VCaP (cell line): ENCODE measurements around the gene PKD2L1.

ENCODE experiments used
- H3K27ac ChIP-seq: fragments of 450-650 bp; 2 replicates; pipeline ENCODE4 v1.5.1; 2017
- TF ChIP-seq, protein P1 (sequence below): fragments of 450-650 bp; conservative IDR thresholded peaks from 2 replicates; pipeline ENCODE4 v1.5.1; 2017; ENCODE audit warnings: mild to moderate bottlenecking, moderate library complexity

The PKD2L1 gene

DNA sequence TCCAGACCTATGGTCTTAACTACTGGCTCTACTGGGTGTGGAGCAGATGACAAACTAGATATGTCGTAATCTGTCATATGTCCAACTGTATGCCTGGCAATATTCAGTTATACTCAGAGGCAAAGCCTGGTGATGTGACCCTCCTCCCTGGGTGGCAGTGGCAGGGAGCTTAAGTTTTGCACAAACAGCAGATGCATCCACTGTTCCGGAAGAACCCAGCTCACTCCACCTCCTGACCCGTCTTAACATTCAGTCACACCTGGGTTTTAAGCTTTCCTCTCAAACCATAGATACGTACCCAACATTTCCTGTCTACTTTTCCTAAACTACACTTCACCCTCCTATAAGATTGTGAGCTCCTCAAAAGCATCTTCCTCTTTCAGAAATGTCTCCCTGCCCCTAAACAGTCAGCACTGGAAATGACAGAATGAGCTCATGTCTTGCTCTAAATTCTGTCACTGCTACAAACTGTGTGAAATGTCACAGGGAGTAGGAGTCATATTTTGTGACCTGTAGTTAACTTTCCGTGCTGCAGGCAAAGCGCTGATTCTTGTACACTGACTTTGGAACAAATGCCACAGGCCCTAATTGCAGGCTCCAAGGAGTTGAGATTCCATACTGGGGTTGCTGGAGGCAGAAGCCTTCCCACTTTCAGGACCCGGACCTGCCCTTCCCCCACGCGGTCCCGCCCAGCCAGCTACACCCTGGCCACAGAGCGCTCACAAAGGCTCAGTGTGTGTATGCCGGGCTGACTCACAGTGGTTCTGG, 40.9 kb upstream of the PKD2L1 start:
- TF ChIP-seq, protein P1, sequence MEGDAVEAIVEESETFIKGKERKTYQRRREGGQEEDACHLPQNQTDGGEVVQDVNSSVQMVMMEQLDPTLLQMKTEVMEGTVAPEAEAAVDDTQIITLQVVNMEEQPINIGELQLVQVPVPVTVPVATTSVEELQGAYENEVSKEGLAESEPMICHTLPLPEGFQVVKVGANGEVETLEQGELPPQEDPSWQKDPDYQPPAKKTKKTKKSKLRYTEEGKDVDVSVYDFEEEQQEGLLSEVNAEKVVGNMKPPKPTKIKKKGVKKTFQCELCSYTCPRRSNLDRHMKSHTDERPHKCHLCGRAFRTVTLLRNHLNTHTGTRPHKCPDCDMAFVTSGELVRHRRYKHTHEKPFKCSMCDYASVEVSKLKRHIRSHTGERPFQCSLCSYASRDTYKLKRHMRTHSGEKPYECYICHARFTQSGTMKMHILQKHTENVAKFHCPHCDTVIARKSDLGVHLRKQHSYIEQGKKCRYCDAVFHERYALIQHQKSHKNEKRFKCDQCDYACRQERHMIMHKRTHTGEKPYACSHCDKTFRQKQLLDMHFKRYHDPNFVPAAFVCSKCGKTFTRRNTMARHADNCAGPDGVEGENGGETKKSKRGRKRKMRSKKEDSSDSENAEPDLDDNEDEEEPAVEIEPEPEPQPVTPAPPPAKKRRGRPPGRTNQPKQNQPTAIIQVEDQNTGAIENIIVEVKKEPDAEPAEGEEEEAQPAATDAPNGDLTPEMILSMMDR: no peak
- peak overlapping the region; percentile 10; the same call in 1 of the 2 replicates for H3K27ac ChIP-seq

DNA sequence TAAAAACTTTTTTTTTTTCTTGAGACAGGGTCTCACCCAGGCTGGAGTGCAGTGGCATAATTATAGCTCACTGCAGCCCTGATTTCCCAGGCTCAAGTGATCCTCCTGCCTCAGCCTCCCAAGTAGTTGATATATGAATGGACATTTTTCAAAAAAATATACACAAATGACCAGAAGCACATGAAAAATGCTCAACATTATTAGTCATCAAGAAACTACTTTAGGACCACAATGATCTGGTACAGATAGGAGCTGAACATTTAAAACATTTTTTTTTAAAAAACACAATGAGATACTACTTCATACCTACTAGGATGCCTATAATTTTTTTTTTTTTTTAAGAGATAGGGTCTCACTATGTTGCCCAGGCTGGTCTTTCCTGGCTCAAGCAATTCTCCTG, 38.7 kb upstream of the PKD2L1 start:
- TF ChIP-seq, protein P1: no peak
- no peak overlapping the region for H3K27ac ChIP-seq

DNA sequence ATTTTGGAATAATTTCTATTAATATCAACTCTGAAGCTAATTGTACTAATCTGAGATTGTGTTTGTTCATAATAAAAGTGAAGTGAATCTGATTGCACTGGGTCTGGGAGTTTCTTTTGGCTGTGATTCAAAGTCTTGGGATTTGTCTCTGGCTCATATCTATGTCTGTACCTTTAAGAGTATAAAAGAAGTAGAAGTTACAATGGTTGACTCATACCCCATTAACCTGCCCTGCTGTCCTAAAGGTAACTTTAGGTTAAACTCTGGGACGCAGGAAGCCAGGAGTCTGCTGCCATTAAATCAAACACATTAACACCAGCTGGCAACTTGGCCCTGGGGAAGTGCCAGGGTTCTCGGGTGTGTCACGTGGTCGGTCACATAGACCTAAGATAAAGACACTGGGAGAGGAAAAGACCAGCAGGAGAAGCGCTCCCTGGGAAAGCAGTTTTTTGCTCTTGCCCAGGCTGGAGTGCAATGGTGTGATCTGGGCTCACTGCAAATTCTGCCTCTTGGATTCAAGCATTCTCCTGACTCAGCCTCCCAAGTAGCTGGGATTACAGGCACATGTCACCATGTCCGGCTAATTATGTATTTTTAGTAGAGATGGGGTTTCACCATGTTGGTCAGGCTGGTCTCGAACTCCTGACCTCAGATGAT, 34.8 kb upstream of the PKD2L1 start:
- H3K27ac ChIP-seq: peak overlapping the region; percentile 75
- TF ChIP-seq, protein P1: no peak

DNA sequence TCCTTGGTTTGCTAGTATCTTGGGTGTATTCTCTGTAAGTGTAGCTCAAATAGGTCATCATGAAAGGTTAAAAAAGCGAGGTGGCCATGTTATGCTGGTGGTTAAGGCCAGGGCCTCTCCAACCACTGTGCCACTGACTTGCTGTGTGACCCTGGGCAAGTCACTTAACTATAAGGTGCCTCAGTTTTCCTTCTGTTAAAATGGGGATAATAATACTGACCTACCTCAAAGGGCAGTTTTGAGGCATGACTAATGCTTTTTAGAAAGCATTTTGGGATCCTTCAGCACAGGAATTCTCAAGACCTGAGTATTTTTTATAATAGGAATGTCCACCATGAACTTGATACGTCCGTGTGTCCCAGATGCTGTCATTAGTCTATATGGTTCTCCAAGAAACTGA, 34.1 kb upstream of the PKD2L1 start:
- TF ChIP-seq, protein P1: no peak
- H3K27ac ChIP-seq: peak overlapping the region; percentile 75

DNA sequence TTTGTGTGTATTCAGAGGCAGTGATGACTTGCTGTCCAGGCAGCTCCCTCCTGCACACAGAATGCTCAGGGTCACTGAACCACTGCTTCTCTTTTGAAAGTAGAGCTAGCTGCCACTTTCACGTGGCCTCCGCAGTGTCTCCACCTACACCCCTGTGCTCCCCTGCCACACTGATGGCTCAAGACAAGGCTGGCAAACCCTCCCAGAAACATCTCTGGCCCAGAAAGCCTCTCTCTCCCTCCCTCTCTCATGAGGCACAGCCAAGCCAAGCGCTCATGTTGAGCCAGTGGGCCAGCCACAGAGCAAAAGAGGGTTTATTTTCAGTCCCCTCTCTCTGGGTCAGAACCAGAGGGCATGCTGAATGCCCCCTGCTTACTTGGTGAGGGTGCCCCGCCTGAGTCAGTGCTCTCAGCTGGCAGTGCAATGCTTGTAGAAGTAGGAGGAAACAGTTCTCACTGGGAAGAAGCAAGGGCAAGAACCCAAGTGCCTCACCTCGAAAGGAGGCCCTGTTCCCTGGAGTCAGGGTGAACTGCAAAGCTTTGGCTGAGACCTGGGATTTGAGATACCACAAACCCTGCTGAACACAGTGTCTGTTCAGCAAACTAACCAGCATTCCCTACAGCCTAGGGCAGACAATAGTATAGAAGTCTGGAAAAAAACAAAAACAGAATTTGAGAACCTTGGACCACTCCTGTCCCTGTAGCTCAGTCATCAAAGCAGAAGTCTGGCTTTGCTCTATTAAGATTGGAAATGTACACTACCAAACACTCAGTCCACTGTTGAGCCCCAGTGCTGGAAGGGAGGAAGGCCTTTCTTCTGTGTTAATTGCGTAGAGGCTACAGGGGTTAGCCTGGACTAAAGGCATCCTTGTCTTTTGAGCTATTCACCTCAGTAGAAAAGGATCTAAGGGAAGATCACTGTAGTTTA, 32.8 kb upstream of the PKD2L1 start:
- H3K27ac ChIP-seq: peak overlapping the region; percentile 75
- TF ChIP-seq, protein P1: no peak

DNA sequence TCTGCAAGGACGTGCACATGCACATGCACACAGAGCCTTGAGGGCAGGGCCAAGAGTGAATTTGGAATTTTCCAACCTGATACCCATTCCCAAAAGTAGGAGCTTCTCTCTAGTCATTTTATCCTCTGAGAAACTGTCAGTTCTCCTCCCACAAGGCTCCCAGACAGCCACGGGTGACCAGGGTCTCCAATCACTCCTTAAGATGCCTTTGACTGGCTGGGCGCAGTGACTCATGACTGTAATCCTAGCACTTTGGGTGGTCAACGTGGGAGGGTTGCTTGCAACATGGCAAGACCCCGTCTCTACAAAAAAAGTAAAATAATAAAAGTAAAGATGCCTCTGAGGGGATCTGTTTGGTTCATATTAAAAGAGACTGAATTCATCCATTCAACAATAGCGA, 30.2 kb upstream of the PKD2L1 start:
- TF ChIP-seq, protein P1: no peak
- peak overlapping the region; percentile 52 for H3K27ac ChIP-seq
